CD4-positive, alpha-beta T cell treated with Interleukin-1 beta for 1 hour (primary cell): ENCODE measurements around the gene LRRC10B.

Experiments used
- DNase-seq, 2 donors: peaks; one replicate each; pipeline ENCODE4 v3.0.0-alpha.2; 2020 to 2022

The LRRC10B gene

GRCh38 chr11:61487342-61488025, 21.1 kb upstream of the LRRC10B start:
- DNase-seq, result no peak

- no peak for DNase-seq
These were observed 19.8 kb upstream of the LRRC10B start for GRCh38 chr11:61488651-61489291.

- DNase-seq, result no peak
These were observed 18.5 kb upstream of the LRRC10B start for GRCh38 chr11:61489833-61490721.

- DNase-seq, result no peak
These were observed 16.7 kb upstream of the LRRC10B start for GRCh38 chr11:61491736-61492395.

GRCh38 chr11:61494381-61494961, 14.1 kb upstream of the LRRC10B start:
- no peak for DNase-seq

GRCh38 chr11:61495801-61496601, 12.5 kb upstream of the LRRC10B start:
- no peak for DNase-seq

- no peak for DNase-seq
These were observed 11.7 kb upstream of the LRRC10B start for GRCh38 chr11:61496602-61497400.

- no peak for DNase-seq
These were observed 11.1 kb upstream of the LRRC10B start for GRCh38 chr11:61497473-61497872.

GRCh38 chr11:61497876-61498275, 10.7 kb upstream of the LRRC10B start:
- DNase-seq, result no peak

- no peak for DNase-seq
These were observed 9.7 kb upstream of the LRRC10B start for GRCh38 chr11:61498767-61499341.

GRCh38 chr11:61499816-61500491, 8.6 kb upstream of the LRRC10B start:
- DNase-seq, result no peak

GRCh38 chr11:61502522-61502921, 6.0 kb upstream of the LRRC10B start:
- DNase-seq, result no peak

GRCh38 chr11:61503135-61503770, 5.3 kb upstream of the LRRC10B start:
- no peak for DNase-seq

GRCh38 chr11:61505106-61505505, 3.4 kb upstream of the LRRC10B start:
- DNase-seq, result no peak

- DNase-seq, result no peak
These were observed 2.9 kb upstream of the LRRC10B start for GRCh38 chr11:61505640-61506155.

GRCh38 chr11:61507012-61507768, 1.4 kb upstream of the LRRC10B start:
- DNase-seq, result no peak

GRCh38 chr11:61509043-61510029, 787 bp downstream of the LRRC10B start:
- DNase-seq, result peak; percentile 58 to 66
